Smooth muscle cell (in vitro differentiated cells): ENCODE results near the gene EMC6. TPM values are rescaled to one million over a fixed set of nuclear protein-coding genes. Genes with fewer than 3 reads are reported as not detected.

Experiments
- DNase-seq: peaks from one replicate; lab custom pipeline; 2025; ENCODE audit not compliant: unreplicated experiment; lab: John Stamatoyannopoulos, UW
- H2AFZ ChIP-seq: fragments of 200-600 bp; sonication (generic); 2 replicates; pipeline ENCODE4 v1.6.0; 2016; ENCODE audit warnings: antibody characterized with exemption, low read depth, mild to moderate bottlenecking
- H3F3A ChIP-seq: fragments of 200-600 bp; sonication (generic); 2 replicates; pipeline ENCODE4 v1.6.0; 2017; ENCODE audit warnings: antibody characterized with exemption, low read depth
- H3K27ac ChIP-seq: fragments of 200-600 bp; sonication (generic); 2 replicates; pipeline ENCODE4 v1.5.1; 2016; ENCODE audit warnings: low read depth, mild to moderate bottlenecking
- H3K27me3 ChIP-seq: fragments of 200-600 bp; sonication (generic); 2 replicates; pipeline ENCODE4 v1.6.1; 2016; ENCODE audit warnings: low read depth, mild to moderate bottlenecking
- H3K36me3 ChIP-seq: fragments of 200-600 bp; sonication (generic); 2 replicates; pipeline ENCODE4 v1.5.1; 2016; ENCODE audit warnings: low read depth
- H3K4me1 ChIP-seq: fragments of 200-600 bp; sonication (generic); 2 replicates; pipeline ENCODE4 v1.5.1; 2016; ENCODE audit warnings: low read depth
- H3K4me2 ChIP-seq: fragments of 200-600 bp; sonication (generic); 2 replicates; pipeline ENCODE4 v1.6.0; 2016; ENCODE audit warnings: mild to moderate bottlenecking
- H3K4me3 ChIP-seq: fragments of 200-600 bp; sonication (generic); 2 replicates; pipeline ENCODE4 v1.5.1; 2016; ENCODE audit warnings: mild to moderate bottlenecking
- H3K79me2 ChIP-seq: fragments of 200-600 bp; sonication (generic); 2 replicates; pipeline ENCODE4 v1.6.0; 2016; ENCODE audit warnings: low read depth, mild to moderate bottlenecking
- H3K9ac ChIP-seq: fragments of 200-600 bp; sonication (generic); 2 replicates; pipeline ENCODE4 v1.6.0; 2016; ENCODE audit warnings: low read depth
- H3K9me3 ChIP-seq: fragments of 200-600 bp; sonication (generic); replicated peaks from 2 replicates; pipeline ENCODE4 v1.5.1; 2016; ENCODE audit warnings: low read depth
- H4K20me1 ChIP-seq: fragments of 200-600 bp; sonication (generic); 2 replicates; pipeline ENCODE4 v1.6.0; 2016; ENCODE audit warnings: low read depth
- CTCF ChIP-seq: fragments of 200-600 bp; sonication (generic); IDR thresholded peaks from 2 replicates; pipeline ENCODE4 v1.5.1; 2017; ENCODE audit warnings: borderline replicate concordance, mild to moderate bottlenecking, antibody characterized with exemption; ENCODE audit not compliant: insufficient read depth, poor library complexity, severe bottlenecking
- WGBS: methylation state at CpG from one replicate; pipeline ENCODE4 v1.1.7; 2016; ENCODE audit warnings: low lambda C conversion rate; 5-methylcytosine and 5-hydroxymethylcytosine counted together
- polyA plus RNA-seq: library from polyadenylated mRNA; unstranded; fragments of >200 nt; fragmentation: Nextera tagmentation; extraction: Ambion mirVana; gene quantifications from 2 replicates; pipeline ENCODE4 v1.2.1, GENCODE V29; 2016
- total RNA-seq: library from RNA; depleted of rRNA; stranded (reverse); fragments of >200 nt; gene quantifications from 2 replicates; pipeline ENCODE4 v1.2.3, GENCODE V29; 2014

Gene EMC6
- total and polyA plus RNA-seq, 2 experiments from 2014 or later, result 59.7 to 123 TPM

- no peak for TF ChIP-seq CTCF
- H3K4me3 ChIP-seq, result no peak overlapping the region
- no peak for DNase-seq
- no peak overlapping the region for H3K9ac ChIP-seq
- no peaks in the 10 kb centered on the region for H4K20me1 ChIP-seq
- no peaks in the 10 kb centered on the region for H3K79me2 ChIP-seq
- H3K9me3 ChIP-seq, result no peaks in the 10 kb centered on the region
- H3K36me3 ChIP-seq, result no peaks in the 10 kb centered on the region
- WGBS, result 84% methylated on average over 9 of the region's 9 CpGs
- no peak overlapping the region for H3K4me2 ChIP-seq
- H3F3A ChIP-seq, result no peaks in the 10 kb centered on the region
- H3K27me3 ChIP-seq, result peaks cover 46% of the 10 kb centered on the region
- no peaks in the 10 kb centered on the region for H3K4me1 ChIP-seq
- no peak overlapping the region for H2AFZ ChIP-seq
- no peak overlapping the region for H3K27ac ChIP-seq
These were observed 23.7 kb downstream of the EMC6 start for GRCh38 chr17:3692346-3692745.

- H3K9ac ChIP-seq, result no peak overlapping the region
- TF ChIP-seq CTCF, result no peak
- H3K4me1 ChIP-seq, result no peaks in the 10 kb centered on the region
- H3K27ac ChIP-seq, result no peak overlapping the region
- peaks cover 54% of the 10 kb centered on the region for H3K27me3 ChIP-seq
- WGBS, result 85% methylated on average over 4 of the region's 4 CpGs
- H3K79me2 ChIP-seq, result no peaks in the 10 kb centered on the region
- DNase-seq, result no peak
- H3K4me3 ChIP-seq, result no peak overlapping the region
- H2AFZ ChIP-seq, result no peak overlapping the region
- no peaks in the 10 kb centered on the region for H4K20me1 ChIP-seq
- no peaks in the 10 kb centered on the region for H3K9me3 ChIP-seq
- no peaks in the 10 kb centered on the region for H3F3A ChIP-seq
- H3K36me3 ChIP-seq, result no peaks in the 10 kb centered on the region
- no peak overlapping the region for H3K4me2 ChIP-seq
These were observed 24.5 kb downstream of the EMC6 start for GRCh38 chr17:3693141-3693540.

- no peaks in the 10 kb centered on the region for H3K9me3 ChIP-seq
- no peaks in the 10 kb centered on the region for H3K4me1 ChIP-seq
- H3K9ac ChIP-seq, result no peak overlapping the region
- DNase-seq, result no peak
- H3K79me2 ChIP-seq, result no peaks in the 10 kb centered on the region
- H3K4me2 ChIP-seq, result no peak overlapping the region
- H3K4me3 ChIP-seq, result no peak overlapping the region
- H3K27ac ChIP-seq, result no peak overlapping the region
- no peaks in the 10 kb centered on the region for H4K20me1 ChIP-seq
- no peaks in the 10 kb centered on the region for H3F3A ChIP-seq
- H3K27me3 ChIP-seq, result peaks cover 58% of the 10 kb centered on the region
- 92% methylated on average over 9 of the region's 9 CpGs for WGBS
- no peak for TF ChIP-seq CTCF
- no peaks in the 10 kb centered on the region for H3K36me3 ChIP-seq
- H2AFZ ChIP-seq, result no peak overlapping the region
These were observed 25.2 kb downstream of the EMC6 start for GRCh38 chr17:3693829-3694231.

GRCh38 chr17:3695129-3695722, 26.6 kb downstream of the EMC6 start:
- Histone ChIP-seq H3K27ac (no peak overlapping the region), H3K9me3 (no peaks in the 10 kb centered on the region), H3K9ac (no peak overlapping the region), H3K4me2 (peak overlapping the region; percentile 97), H4K20me1 (no peaks in the 10 kb centered on the region), H3K27me3 (peaks cover 58% of the 10 kb centered on the region), H3K4me1 (no peaks in the 10 kb centered on the region), H3F3A (no peaks in the 10 kb centered on the region), H3K36me3 (no peaks in the 10 kb centered on the region), H3K79me2 (no peaks in the 10 kb centered on the region), H3K4me3 (peak overlapping the region; percentile 56), H2AFZ (no peak overlapping the region)
- DNase-seq, result no peak
- TF ChIP-seq CTCF, result no peak
- WGBS, result 52% methylated on average over 15 of the region's 17 CpGs
